GM19328 (cell line): ENCODE results near the gene RAB40B.
A peak's percentile ranks its signal among the peaks of the same experiment; 100 is the strongest.
"Not testable (repeated sequence)": the region's sequence is repeated elsewhere in the genome, so short reads cannot be mapped to it uniquely, and the experiment has no call there.

Source experiments
- ATAC-seq: cut with Tn5 transposase; IDR thresholded peaks from one replicate; pipeline ENCODE4 v1.9.1; 2021; ENCODE audit warnings: mild to moderate bottlenecking, moderate library complexity; ENCODE audit not compliant: unreplicated experiment

The RAB40B gene

GRCh38 chr17:82654611-82655010 is 43.9 kb downstream of the RAB40B start:
- not testable (repeated sequence) for ATAC-seq

- no peak for ATAC-seq
These were observed 44.6 kb downstream of the RAB40B start for GRCh38 chr17:82653651-82654528.

- ATAC-seq, result no peak
These were observed 47.8 kb downstream of the RAB40B start for GRCh38 chr17:82650723-82651122.

GRCh38 chr17:82649501-82650261 is 48.8 kb downstream of the RAB40B start:
- ATAC-seq, result no peak

- no peak for ATAC-seq
These were observed 49.7 kb downstream of the RAB40B start for GRCh38 chr17:82648742-82649331.

- ATAC-seq, result peak; percentile 83
These were observed 50.3 kb downstream of the RAB40B start, which contains the start of gene WDR45B for GRCh38 chr17:82648165-82648668. Gene WDR45B (minus strand): TSS chr17:82648444. CDS start chr17:82648340, 104 bp downstream.

- ATAC-seq, result peak; percentile 10
These were observed 50.8 kb downstream of the RAB40B start for GRCh38 chr17:82647593-82648164.

GRCh38 chr17:82645516-82645915 is 53.0 kb downstream of the RAB40B start:
- no peak for ATAC-seq

- ATAC-seq, result no peak
These were observed 54.4 kb downstream of the RAB40B start for GRCh38 chr17:82644148-82644547.

GRCh38 chr17:82642022-82642421 is 56.5 kb downstream of the RAB40B start:
- no peak for ATAC-seq

- no peak for ATAC-seq
These were observed 58.5 kb downstream of the RAB40B start for GRCh38 chr17:82640036-82640435.

- ATAC-seq, result no peak
These were observed 58.9 kb downstream of the RAB40B start for GRCh38 chr17:82639628-82640027.

GRCh38 chr17:82638183-82638773 is 60.2 kb downstream of the RAB40B start:
- no peak for ATAC-seq

- no peak for ATAC-seq
These were observed 61.6 kb downstream of the RAB40B start for GRCh38 chr17:82636626-82637598.

GRCh38 chr17:82633343-82633742 is 65.2 kb downstream of the RAB40B start:
- no peak for ATAC-seq

GRCh38 chr17:82632451-82632850 is 66.0 kb downstream of the RAB40B start:
- no peak for ATAC-seq

- ATAC-seq, result no peak
These were observed 67.0 kb downstream of the RAB40B start for GRCh38 chr17:82631544-82631943.

- ATAC-seq, result no peak
These were observed 68.3 kb downstream of the RAB40B start for GRCh38 chr17:82630212-82630611.

GRCh38 chr17:82629748-82630147 is 68.8 kb downstream of the RAB40B start:
- ATAC-seq, result no peak
